Mesenchymal stem cell (in vitro differentiated cells and primary cell): Measurements from ENCODE around the gene SIX4.

Source experiments
- DNase-seq: peaks from one replicate; pipeline ENCODE4 v3.0.0-alpha.2; 2013
- H2AFZ ChIP-seq: one replicate; pipeline ENCODE4 v1.6.1; 2013; ENCODE audit warnings: low read depth, mild to moderate bottlenecking, control low read depth, inconsistent platforms, low read length, moderate library complexity
- H2AK5ac ChIP-seq: 2 replicates; pipeline ENCODE4 v1.6.1; 2013; ENCODE audit warnings: low read length, moderate library complexity, mild to moderate bottlenecking, inconsistent platforms; ENCODE audit not compliant: severe bottlenecking
- H2BK120ac ChIP-seq: one replicate; pipeline ENCODE4 v1.6.1; 2013; ENCODE audit warnings: low read depth, mild to moderate bottlenecking, inconsistent platforms, low read length, moderate library complexity
- H2BK12ac ChIP-seq, 2 experiments: one replicate each; pipeline ENCODE4 v1.6.1; 2013; ENCODE audit warnings: inconsistent platforms in 2 of 2, low read length in 2 of 2, mild to moderate bottlenecking in 2 of 2, moderate library complexity in 2 of 2, control low read depth in 1 of 2
- H2BK15ac ChIP-seq: one replicate; pipeline ENCODE4 v1.6.1; 2013; ENCODE audit warnings: mild to moderate bottlenecking, low read depth, inconsistent platforms; ENCODE audit not compliant: poor library complexity, severe bottlenecking
- H2BK5ac ChIP-seq: 2 replicates; pipeline ENCODE4 v1.6.1; 2013; ENCODE audit warnings: low read depth, mild to moderate bottlenecking, low read length, control low read depth, inconsistent platforms; ENCODE audit not compliant: poor library complexity, severe bottlenecking
- H3K14ac ChIP-seq, 2 experiments: one replicate each; pipeline ENCODE4 v1.6.1; 2013; ENCODE audit warnings: inconsistent platforms in 2 of 2, low read length in 2 of 2, control low read depth in 1 of 2, mild to moderate bottlenecking in 1 of 2, moderate library complexity in 1 of 2
- H3K18ac ChIP-seq, 2 experiments: one replicate each; pipeline ENCODE4 v1.6.1; 2013; ENCODE audit warnings: inconsistent platforms in 2 of 2, low read length in 2 of 2, control low read depth in 1 of 2, low read depth in 1 of 2, mild to moderate bottlenecking in 1 of 2
- H3K23ac ChIP-seq, 2 experiments: one replicate each; pipeline ENCODE4 v1.6.1; 2013; ENCODE audit warnings: inconsistent platforms in 2 of 2, low read length in 2 of 2, mild to moderate bottlenecking in 2 of 2, moderate library complexity in 2 of 2, control low read depth in 1 of 2
- H3K27ac ChIP-seq: 2 replicates; pipeline ENCODE4 v1.5.1; 2013; ENCODE audit warnings: mild to moderate bottlenecking, moderate library complexity, low read length, control low read depth, inconsistent platforms; ENCODE audit not compliant: poor library complexity, severe bottlenecking
- H3K27me3 ChIP-seq, 2 experiments: 2 replicates each; pipeline versions ENCODE4 v1.6.1 to v1.7.0; 2013; ENCODE audit warnings: low read length in 2 of 2, mild to moderate bottlenecking in 2 of 2, moderate library complexity in 2 of 2, control low read depth in 1 of 2, inconsistent platforms in 1 of 2; ENCODE audit not compliant: control insufficient read depth in 1 of 2, insufficient read depth in 1 of 2
- H3K36me3 ChIP-seq, 2 experiments: 2 replicates each; pipeline versions ENCODE4 v1.6.1 to v1.7.0; 2013; ENCODE audit warnings: low read length in 2 of 2, control low read depth in 1 of 2, inconsistent platforms in 1 of 2, low read depth in 1 of 2, mild to moderate bottlenecking in 1 of 2; ENCODE audit not compliant: insufficient read depth in 2 of 2, control insufficient read depth in 1 of 2
- H3K4ac ChIP-seq, 2 experiments: one replicate each; pipeline ENCODE4 v1.6.1; 2013; ENCODE audit warnings: inconsistent platforms in 2 of 2, low read length in 2 of 2, mild to moderate bottlenecking in 2 of 2, moderate library complexity in 2 of 2, control low read depth in 1 of 2, low read depth in 1 of 2
- H3K4me1 ChIP-seq: 2 replicates; pipeline ENCODE4 v1.6.1; 2013; ENCODE audit warnings: low read depth, low read length, control low read depth; ENCODE audit not compliant: control insufficient read depth, insufficient read depth
- H3K4me2 ChIP-seq: 2 replicates; pipeline ENCODE4 v1.6.1; 2013; ENCODE audit warnings: low read length, mild to moderate bottlenecking, inconsistent platforms; ENCODE audit not compliant: poor library complexity, severe bottlenecking
- H3K4me3 ChIP-seq, 2 experiments: 2 replicates each; pipeline versions ENCODE4 v1.5.1 to v1.7.0; 2013; ENCODE audit warnings: low read length in 2 of 2, mild to moderate bottlenecking in 2 of 2, control low read depth in 1 of 2, low read depth in 1 of 2; ENCODE audit not compliant: insufficient read depth in 1 of 2
- H3K79me1 ChIP-seq: replicated peaks from 2 replicates; pipeline ENCODE4 v1.6.1; 2013; ENCODE audit warnings: mild to moderate bottlenecking, control low read depth, low read length, inconsistent platforms; ENCODE audit not compliant: poor library complexity, severe bottlenecking
- H3K9ac ChIP-seq: 2 replicates; pipeline ENCODE4 v1.7.0; 2013; ENCODE audit warnings: mild to moderate bottlenecking, low read length, moderate library complexity
- H3K9me3 ChIP-seq: 2 replicates; pipeline ENCODE4 v1.7.0; 2013; ENCODE audit warnings: mild to moderate bottlenecking, low read length; ENCODE audit not compliant: control insufficient read depth
- H4K8ac ChIP-seq: one replicate; pipeline ENCODE4 v1.6.1; 2013; ENCODE audit warnings: inconsistent platforms, mild to moderate bottlenecking, low read length, moderate library complexity
- H4K91ac ChIP-seq: one replicate; pipeline ENCODE4 v1.6.1; 2013; ENCODE audit warnings: mild to moderate bottlenecking, low read length, inconsistent platforms
- WGBS: methylation state at CpG from one replicate; pipeline ENCODE4 v1.1.7; 2013; ENCODE audit warnings: mixed read lengths; 5-methylcytosine and 5-hydroxymethylcytosine counted together

The SIX4 gene

GRCh38 chr14:60756847-60757246 lies 32.7 kb upstream of the SIX4 start:
- Histone ChIP-seq H3K4me2 (no peak overlapping the region), H3K23ac (no peak overlapping the region), H2BK15ac (no peak overlapping the region), H3K14ac (no peak overlapping the region), H2BK12ac (no peak overlapping the region), H3K18ac (no peak overlapping the region), H3K79me1 (peaks cover 6% of the 10 kb centered on the region), H4K8ac (no peak overlapping the region), H4K91ac (no peak overlapping the region), H3K9ac (peak overlapping the region; percentile 75), H3K9me3 (no peaks in the 10 kb centered on the region), H2BK120ac (no peak overlapping the region), H3K4me1 (peaks cover 1% of the 10 kb centered on the region), H3K27me3 (no peaks in the 10 kb centered on the region), H3K4me3 (no peak overlapping the region), H3K27ac (no peak overlapping the region), H2AK5ac (no peak overlapping the region), H3K36me3 (peaks cover 0 to 10% of the 10 kb centered on the region in 2 experiments), H2BK5ac (no peak overlapping the region), H3K4ac (no peak overlapping the region), H2AFZ (no peak overlapping the region)
- no peak for DNase-seq
- WGBS: no CpG with 5 or more reads among the region's 1 CpG

GRCh38 chr14:60753264-60754119 lies 29.3 kb upstream of the SIX4 start:
- Histone ChIP-seq H2BK12ac (no peak overlapping the region), H2BK120ac (no peak overlapping the region), H3K79me1 (peaks cover 6% of the 10 kb centered on the region), H3K27me3 (no peaks in the 10 kb centered on the region), H3K18ac (no peak overlapping the region), H3K4me2 (no peak overlapping the region), H3K9ac (no peak overlapping the region), H2BK15ac (no peak overlapping the region), H2AFZ (no peak overlapping the region), H3K27ac (no peak overlapping the region), H3K4ac (no peak overlapping the region), H3K14ac (no peak overlapping the region), H3K23ac (no peak overlapping the region), H4K91ac (no peak overlapping the region), H4K8ac (no peak overlapping the region), H3K36me3 (peaks cover 0 to 10% of the 10 kb centered on the region in 2 experiments), H3K4me1 (peaks cover 1% of the 10 kb centered on the region), H3K4me3 (no peak overlapping the region), H2BK5ac (no peak overlapping the region), H3K9me3 (no peaks in the 10 kb centered on the region), H2AK5ac (no peak overlapping the region)
- no peak for DNase-seq
- 94% methylated on average over 6 of the region's 7 CpGs for WGBS

GRCh38 chr14:60744566-60744965 lies 20.4 kb upstream of the SIX4 start:
- no peak overlapping the region for H4K8ac ChIP-seq
- H3K79me1 ChIP-seq: peaks cover 4% of the 10 kb centered on the region
- peaks cover 0 to 5% of the 10 kb centered on the region in 2 experiments for H3K36me3 ChIP-seq
- H3K27ac ChIP-seq: no peak overlapping the region
- H3K18ac ChIP-seq: no peak overlapping the region
- no peak overlapping the region for H2BK15ac ChIP-seq
- H3K23ac ChIP-seq: no peak overlapping the region
- DNase-seq: no peak
- no peaks in the 10 kb centered on the region for H3K27me3 ChIP-seq
- no peaks in the 10 kb centered on the region for H3K9me3 ChIP-seq
- no peak overlapping the region for H2BK5ac ChIP-seq
- no peak overlapping the region for H2AK5ac ChIP-seq
- no peak overlapping the region for H2AFZ ChIP-seq
- H3K14ac ChIP-seq: no peak overlapping the region
- H3K9ac ChIP-seq: no peak overlapping the region
- H3K4ac ChIP-seq: no peak overlapping the region
- H3K4me2 ChIP-seq: no peak overlapping the region
- H2BK12ac ChIP-seq: no peak overlapping the region
- no peak overlapping the region for H2BK120ac ChIP-seq
- H4K91ac ChIP-seq: no peak overlapping the region
- H3K4me1 ChIP-seq: no peaks in the 10 kb centered on the region
- H3K4me3 ChIP-seq: no peak overlapping the region

GRCh38 chr14:60738843-60739508 lies 14.8 kb upstream of the SIX4 start:
- Histone ChIP-seq H3K9ac (no peak overlapping the region), H2BK12ac (no peak overlapping the region), H2BK15ac (no peak overlapping the region), H2BK5ac (no peak overlapping the region), H2AK5ac (no peak overlapping the region), H3K14ac (no peak overlapping the region), H4K8ac (no peak overlapping the region), H2BK120ac (no peak overlapping the region), H3K23ac (no peak overlapping the region), H3K18ac (no peak overlapping the region), H3K9me3 (no peaks in the 10 kb centered on the region), H3K4me2 (no peak overlapping the region), H2AFZ (no peak overlapping the region), H3K27ac (no peak overlapping the region), H3K36me3 (no peaks in the 10 kb centered on the region), H3K27me3 (no peaks in the 10 kb centered on the region), H3K79me1 (peaks cover 1% of the 10 kb centered on the region), H3K4me3 (no peak overlapping the region), H4K91ac (no peak overlapping the region), H3K4me1 (no peaks in the 10 kb centered on the region), H3K4ac (no peak overlapping the region)
- 97% methylated on average over 3 of the region's 4 CpGs for WGBS
- DNase-seq: no peak
